Measurements from ENCODE around the gene NKAIN2.

The NKAIN2 gene

GRCh38 chr6:124640432-124640831 is 836.8 kb downstream of the NKAIN2 start:
- DNase-seq = no peak

GRCh38 chr6:124655866-124656265 is 852.2 kb downstream of the NKAIN2 start:
- DNase-seq = no peak

- no peak for DNase-seq
Measured at GRCh38 chr6:124658053-124658452, 854.4 kb downstream of the NKAIN2 start.

GRCh38 chr6:124659427-124659826 is 855.8 kb downstream of the NKAIN2 start:
- no peak for DNase-seq

GRCh38 chr6:124660185-124660584 is 856.5 kb downstream of the NKAIN2 start:
- no peak for DNase-seq

- DNase-seq = no peak
Measured at GRCh38 chr6:124661097-124661661, 857.5 kb downstream of the NKAIN2 start.

- DNase-seq = no peak
Measured at GRCh38 chr6:124668028-124668427, 864.4 kb downstream of the NKAIN2 start.

- no peak for DNase-seq
Measured at GRCh38 chr6:124669713-124670480, 866.2 kb downstream of the NKAIN2 start.

GRCh38 chr6:124670801-124671200 is 867.1 kb downstream of the NKAIN2 start:
- DNase-seq = peak; percentile 53 to 76

- DNase-seq = no peak
Measured at GRCh38 chr6:124671324-124671723, 867.7 kb downstream of the NKAIN2 start.

- no peak for DNase-seq
Measured at GRCh38 chr6:124674042-124674441, 870.4 kb downstream of the NKAIN2 start.

GRCh38 chr6:124676033-124676432 is 872.4 kb downstream of the NKAIN2 start:
- no peak for DNase-seq

GRCh38 chr6:124677874-124678273 is 874.2 kb downstream of the NKAIN2 start:
- no peak for DNase-seq

GRCh38 chr6:124679387-124679786 is 875.7 kb downstream of the NKAIN2 start:
- DNase-seq = no peak

GRCh38 chr6:124682751-124683150 is 879.1 kb downstream of the NKAIN2 start:
- DNase-seq = no peak

- no peak for DNase-seq
Measured at GRCh38 chr6:124683507-124683906, 879.8 kb downstream of the NKAIN2 start.

- DNase-seq = no peak
Measured at GRCh38 chr6:124684621-124685020, 881.0 kb downstream of the NKAIN2 start.

GRCh38 chr6:124688369-124688768 is 884.7 kb downstream of the NKAIN2 start:
- no peak for DNase-seq

- peak; percentile 68 to 88 for DNase-seq
Measured at GRCh38 chr6:124694139-124694705, 890.6 kb downstream of the NKAIN2 start.

GRCh38 chr6:124699038-124699437 is 895.4 kb downstream of the NKAIN2 start:
- no peak for DNase-seq

GRCh38 chr6:124703541-124703940 is 899.9 kb downstream of the NKAIN2 start:
- no peak for DNase-seq

GRCh38 chr6:124712532-124712931 is 908.9 kb downstream of the NKAIN2 start:
- peak; percentile 21 to 47 for DNase-seq

GRCh38 chr6:124714728-124715127 is 911.1 kb downstream of the NKAIN2 start:
- DNase-seq = no peak

GRCh38 chr6:124719913-124720312 is 916.2 kb downstream of the NKAIN2 start:
- DNase-seq = no peak

All from SHP77 (cell line).